GM12875 (cell line): ENCODE data around the gene PCK1.

ENCODE experiments used
- H3K4me3 ChIP-seq: one replicate; pipeline ENCODE4 v1.5.1; 2011; ENCODE audit warnings: low read depth, low read length, control low read depth
- CTCF ChIP-seq: IDR thresholded peaks from 2 replicates; pipeline ENCODE4 v1.5.1; 2011; ENCODE audit warnings: low read depth, mild to moderate bottlenecking, control low read depth, inconsistent platforms, low read length, moderate library complexity, borderline replicate concordance; ENCODE audit not compliant: insufficient read depth

The PCK1 gene

GRCh38 chr20:57528148-57528547 is 32.8 kb upstream of the PCK1 start:
- H3K4me3 ChIP-seq, result no peak overlapping the region
- TF ChIP-seq CTCF, result no peak

- H3K4me3 ChIP-seq, result no peak overlapping the region
- TF ChIP-seq CTCF, result no peak
These were observed 31.7 kb upstream of the PCK1 start for GRCh38 chr20:57529160-57529585.

GRCh38 chr20:57529810-57530209 is 31.1 kb upstream of the PCK1 start:
- H3K4me3 ChIP-seq, result no peak overlapping the region
- no peak for TF ChIP-seq CTCF

- TF ChIP-seq CTCF, result no peak
- H3K4me3 ChIP-seq, result no peak overlapping the region
These were observed 30.5 kb upstream of the PCK1 start for GRCh38 chr20:57530327-57530981.

GRCh38 chr20:57532104-57532503 is 28.8 kb upstream of the PCK1 start:
- no peak overlapping the region for H3K4me3 ChIP-seq
- no peak for TF ChIP-seq CTCF

GRCh38 chr20:57535297-57535696 is 25.6 kb upstream of the PCK1 start:
- TF ChIP-seq CTCF, result no peak
- no peak overlapping the region for H3K4me3 ChIP-seq

GRCh38 chr20:57536120-57536708 is 24.7 kb upstream of the PCK1 start:
- TF ChIP-seq CTCF, result no peak
- no peak overlapping the region for H3K4me3 ChIP-seq
